IPS-11a (cell line): ENCODE measurements around the gene CABP5.
"Not testable (repeated sequence)": the region's sequence is repeated elsewhere in the genome, so short reads cannot be mapped to it uniquely, and the experiment has no call there.

Experiments used
- H3K4me3 ChIP-seq: one replicate; pipeline ENCODE4 v1.5.1; 2013; ENCODE audit warnings: low read depth, low read length, control low read depth

The CABP5 gene

DNA sequence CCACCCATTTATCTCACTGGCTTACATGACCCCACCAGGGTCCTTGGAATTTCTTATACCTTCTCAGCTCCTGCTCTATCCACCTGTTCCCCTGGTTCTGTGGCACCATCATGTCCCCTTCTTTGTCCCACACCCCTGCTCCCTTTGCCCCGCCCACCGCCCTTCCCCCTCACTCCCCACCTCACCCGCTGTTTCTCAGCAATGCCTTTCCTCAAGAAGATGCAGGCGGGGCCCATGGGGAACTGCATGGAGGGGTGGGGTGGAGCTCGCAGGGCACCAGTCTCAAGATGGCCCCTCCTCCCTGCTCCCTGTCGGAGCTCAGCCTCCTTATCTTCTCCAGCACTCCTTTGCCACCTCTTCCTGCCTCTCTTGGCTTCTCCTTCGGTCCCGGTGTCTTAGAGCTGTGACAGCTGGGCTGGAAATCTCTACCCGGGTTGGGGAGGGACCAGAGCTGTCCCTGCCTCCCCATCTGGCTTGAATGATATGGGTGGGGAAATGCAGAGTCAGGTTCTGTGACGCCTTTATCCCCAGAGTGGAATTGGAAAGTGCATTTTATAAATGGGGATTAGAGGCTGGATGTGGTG lies at the start of gene CABP5:
TSS of gene CABP5 (minus strand) at position 405 of the 584 bp plus-strand sequence. CDS start at position 248, 157 bp downstream.
- no peak within 1 kb of the TSS for H3K4me3 ChIP-seq

DNA sequence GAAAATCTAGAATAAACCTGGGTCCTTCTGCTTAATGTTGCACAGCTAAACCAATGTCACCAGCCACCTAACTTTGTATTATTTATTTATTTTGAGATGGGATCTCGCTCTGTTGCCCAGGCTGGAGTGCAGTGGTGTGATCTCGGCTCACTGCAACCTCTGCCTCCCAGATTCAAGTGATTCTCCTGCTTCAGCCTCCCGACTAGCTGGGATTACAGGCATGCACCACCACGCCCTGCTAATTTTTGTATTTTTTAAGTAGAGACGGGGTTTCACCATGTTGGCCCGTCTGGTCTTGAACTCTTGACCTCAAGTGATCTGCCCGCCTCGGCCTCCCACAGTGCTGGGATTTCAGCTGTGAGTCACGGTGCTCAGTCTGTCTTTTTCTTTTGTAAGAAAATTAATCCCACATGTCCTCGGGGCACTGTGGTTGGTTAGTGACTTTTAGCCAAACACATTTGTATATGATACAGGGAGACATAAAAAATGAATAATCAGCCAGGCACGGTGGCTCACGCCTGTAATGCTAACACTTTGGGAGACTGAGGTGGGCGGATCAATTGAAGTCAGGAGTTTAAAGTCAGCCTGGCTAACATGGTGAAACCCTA lies 47.3 kb upstream of the CABP5 start:
- H3K4me3 ChIP-seq, result not testable (repeated sequence)

DNA sequence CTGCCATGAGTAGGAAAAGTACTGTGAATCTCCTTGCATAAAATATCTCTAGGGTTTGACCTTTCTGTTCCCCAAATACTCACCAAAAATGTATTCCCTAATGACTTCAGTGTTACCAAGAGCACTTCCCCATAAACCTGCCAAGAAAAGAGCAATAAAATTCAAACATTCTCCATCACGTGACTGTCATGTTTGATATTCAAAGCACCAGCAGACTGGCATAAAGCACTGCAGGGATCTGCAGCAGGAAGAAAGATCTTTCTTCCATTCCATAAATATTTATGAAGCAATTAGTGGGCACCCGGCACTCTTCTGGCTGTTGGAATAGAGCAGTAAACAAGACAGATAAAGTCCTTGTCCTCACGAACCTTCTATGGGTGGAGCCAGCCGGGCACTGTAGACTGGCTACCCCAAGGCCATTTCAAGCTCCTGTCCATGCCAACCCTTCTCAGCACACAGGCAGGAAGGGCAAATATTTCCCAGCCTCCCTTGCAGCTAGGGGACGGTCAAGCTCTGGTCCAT lies 46.5 kb upstream of the CABP5 start:
- no peak overlapping the region for H3K4me3 ChIP-seq

DNA sequence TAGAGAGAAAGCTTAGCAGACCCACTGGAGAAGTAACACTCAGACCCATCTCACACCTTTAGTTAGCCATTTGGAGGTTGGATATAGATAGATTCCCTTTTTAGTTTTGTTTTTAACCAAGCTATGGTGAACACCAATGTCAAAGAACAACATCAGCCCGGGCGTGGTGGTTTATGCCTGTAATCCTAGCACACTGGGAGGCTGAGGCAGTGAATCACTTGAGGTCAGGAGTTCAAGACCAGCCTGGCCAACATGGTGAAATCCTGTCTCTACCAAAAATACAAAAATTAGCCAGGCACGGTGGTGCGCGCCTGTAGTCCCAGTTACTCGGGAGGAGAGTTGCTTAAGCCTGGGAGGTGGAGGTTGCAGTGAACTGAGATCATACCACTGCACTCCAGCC lies 45.1 kb upstream of the CABP5 start:
- not testable (repeated sequence) for H3K4me3 ChIP-seq

DNA sequence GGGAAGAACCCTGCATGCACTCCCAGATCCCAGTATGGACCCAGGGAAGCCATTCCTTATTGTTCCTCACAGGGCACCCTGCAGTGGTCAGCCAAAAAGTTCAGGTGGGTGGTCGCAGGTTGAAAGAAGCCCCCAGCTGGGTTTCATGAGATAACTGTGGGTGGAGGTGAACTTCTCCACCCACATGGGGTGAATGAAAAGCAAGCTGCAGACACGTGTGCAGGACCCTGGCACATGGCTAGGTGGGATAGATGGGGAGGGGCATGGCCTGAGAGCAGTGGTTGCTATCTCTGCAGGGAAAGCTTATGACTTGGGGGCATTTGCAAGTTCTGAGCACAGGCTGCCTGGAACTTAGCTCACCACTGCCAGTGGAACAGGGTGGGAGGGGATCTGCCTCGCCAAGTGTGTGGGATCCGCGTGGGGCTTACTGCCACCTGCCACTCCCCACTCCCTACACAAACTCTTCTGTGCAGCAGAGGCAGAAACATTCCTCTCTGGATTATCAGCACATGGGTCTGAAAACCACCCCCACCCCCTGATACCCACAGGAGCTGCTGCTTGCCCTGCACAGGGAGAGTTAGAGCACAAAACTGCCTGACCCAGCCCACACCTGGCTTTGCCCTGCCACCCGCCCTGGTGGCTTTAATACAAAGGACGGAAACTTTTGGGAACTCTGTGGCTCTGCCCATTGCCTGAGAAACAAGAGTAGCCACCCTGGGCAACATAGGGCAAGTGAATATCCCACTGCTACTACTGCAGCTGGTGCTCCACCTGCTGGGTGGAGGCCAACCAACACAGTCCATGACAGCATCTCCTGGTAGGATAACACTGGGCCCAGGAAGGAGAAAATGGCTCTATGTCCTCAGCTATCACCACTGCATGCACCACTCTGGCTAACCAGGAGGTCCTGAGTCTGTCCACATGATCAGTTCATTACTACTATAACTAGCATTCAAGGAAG lies 42.3 kb upstream of the CABP5 start:
- no peak overlapping the region for H3K4me3 ChIP-seq

DNA sequence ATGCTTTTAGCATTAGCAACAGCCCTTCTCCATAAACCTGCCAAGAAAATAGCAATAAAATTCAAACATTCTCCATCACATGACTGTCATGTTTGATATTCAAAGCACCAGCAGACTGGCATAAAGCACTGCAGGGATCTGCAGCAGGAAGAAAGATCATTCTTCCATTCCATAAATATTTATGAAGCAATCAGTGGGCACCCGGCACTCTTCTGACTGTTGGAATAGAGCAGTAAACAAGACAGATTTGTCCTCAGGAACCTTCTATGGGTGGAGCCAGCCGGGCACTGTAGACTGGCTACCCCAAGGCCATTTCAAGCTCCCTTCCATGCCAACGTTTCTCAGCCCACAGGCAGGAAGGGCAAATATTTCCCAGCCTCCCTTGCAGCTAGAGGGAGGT lies 41.2 kb upstream of the CABP5 start:
- H3K4me3 ChIP-seq, result no peak overlapping the region

DNA sequence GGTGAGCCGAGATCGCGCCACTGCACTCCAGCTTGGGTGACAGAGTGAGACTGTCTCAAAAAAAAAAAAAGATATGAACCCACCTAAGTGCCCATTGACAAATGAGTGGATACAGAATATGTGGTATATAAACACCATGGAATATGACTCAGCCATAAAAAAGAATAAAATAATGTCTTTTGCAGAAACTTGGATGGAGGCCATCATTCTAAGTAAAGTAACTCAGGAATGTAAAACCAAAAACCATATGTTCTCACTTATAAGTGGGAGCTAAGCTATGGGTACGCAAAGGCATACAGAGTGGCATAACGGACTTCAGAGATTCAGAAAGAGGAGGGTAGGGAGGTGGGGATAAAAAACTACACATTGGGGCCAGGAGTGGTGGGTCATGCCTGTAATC lies 37.2 kb upstream of the CABP5 start:
- no peak overlapping the region for H3K4me3 ChIP-seq

DNA sequence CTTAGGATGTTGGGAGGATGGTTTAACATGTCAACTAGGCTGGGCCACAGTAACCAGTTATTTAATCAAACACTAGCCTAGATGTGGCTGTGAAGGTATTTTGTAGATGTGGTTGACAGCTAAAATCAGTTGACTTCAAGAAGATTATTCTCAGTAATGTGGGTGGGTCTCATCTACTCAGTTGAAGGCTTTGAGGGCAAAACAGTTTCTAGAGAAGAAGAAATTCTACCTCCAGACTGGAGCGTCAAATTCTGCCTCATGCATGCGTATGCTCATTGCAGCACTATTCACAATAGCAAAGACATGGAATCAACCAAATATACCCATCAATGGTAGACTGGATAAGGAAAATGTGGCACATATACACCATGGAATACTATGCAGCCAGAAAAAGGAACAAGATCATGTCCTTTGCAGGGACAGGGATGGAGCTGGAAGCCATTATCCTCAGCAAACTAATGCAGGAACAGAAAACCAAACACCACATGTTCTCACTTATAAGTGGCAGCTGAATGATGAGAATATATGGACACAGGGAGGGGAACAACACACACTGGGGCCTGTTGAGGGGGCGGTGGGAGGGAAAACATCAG lies 26.4 kb upstream of the CABP5 start:
- H3K4me3 ChIP-seq, result not testable (repeated sequence)

DNA sequence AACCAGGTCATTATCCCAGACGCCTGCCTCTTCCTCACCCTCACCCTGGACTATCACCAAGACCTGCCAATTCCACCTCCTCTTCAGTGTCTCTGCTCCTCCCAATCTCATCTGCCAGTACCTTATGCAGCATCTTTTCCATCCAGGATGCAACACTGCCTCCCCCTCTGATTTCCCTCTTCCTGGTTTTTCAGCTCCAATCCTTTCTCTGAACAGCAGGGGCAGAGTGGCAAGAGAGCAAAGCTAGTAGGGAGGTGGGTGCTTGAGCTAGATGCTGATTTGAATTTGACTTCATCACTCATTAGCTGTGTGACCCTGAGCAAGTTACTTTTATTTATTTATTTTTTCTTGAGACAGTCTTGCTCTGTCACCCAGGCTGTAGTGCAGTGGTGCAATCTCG lies 25.6 kb upstream of the CABP5 start:
- H3K4me3 ChIP-seq, result no peak overlapping the region

DNA sequence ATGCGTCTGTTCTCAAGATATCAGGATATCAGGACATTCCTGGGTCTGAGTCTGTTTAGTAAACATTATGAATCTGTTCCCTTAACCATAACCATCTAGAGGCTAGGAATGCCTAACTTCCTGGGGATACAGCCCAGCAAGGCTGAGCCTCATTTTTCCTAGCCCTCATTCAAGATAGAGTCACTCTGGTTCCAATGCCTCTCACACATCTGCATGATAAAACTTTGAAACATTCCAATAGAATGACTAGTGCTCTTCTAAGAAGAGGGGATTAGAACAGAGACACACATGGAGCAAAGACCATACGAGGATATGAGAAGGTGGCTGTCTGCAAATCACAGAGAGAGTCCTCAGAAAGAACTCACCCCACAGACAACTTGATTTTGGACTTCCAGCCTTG lies 20.6 kb upstream of the CABP5 start:
- no peak overlapping the region for H3K4me3 ChIP-seq

DNA sequence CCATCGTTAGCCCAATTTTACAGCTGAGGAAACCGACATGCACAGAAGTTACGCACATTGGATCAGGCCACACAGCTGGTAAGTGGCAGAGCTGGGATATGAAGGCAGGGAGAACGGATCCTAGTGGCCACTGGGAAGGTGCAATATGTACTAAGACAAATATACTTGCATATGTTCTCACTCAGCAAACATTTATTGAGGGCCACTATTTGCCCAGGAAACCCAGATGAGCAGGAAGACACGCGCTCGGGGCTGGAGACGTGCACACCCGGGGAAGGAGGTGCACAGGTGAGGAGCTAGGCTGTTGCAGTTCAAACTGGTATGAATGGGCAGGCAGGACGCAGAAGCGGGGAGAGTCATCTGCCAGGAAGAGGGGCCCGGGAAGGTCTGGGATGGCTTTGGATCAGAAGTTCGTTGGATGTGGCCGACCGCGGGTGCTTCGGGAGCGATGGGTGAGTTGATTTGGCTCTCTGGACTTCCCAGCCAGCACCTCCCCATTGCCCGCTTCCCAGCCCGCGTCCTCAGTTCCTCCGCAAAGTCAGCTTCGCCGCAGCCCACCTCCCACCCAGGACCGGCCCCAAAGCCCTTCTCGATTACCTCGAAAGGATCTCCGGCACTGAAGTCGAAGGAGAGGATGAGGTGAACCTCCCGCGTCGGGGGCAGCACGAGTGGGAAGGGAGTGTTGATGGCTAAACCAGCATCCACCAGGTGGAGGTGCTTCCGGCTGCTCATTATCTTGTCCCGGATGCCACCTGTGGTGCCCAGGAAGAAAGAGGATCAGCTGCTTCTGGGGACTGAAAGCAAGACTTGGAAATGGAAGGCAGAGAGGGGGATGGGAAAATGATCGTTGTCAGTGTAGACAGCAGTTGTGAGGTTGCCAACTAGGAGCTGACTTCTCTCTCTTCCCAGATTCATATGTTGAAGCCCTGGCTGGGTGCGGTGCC lies 17.8 kb upstream of the CABP5 start:
- H3K4me3 ChIP-seq, result no peak overlapping the region

DNA sequence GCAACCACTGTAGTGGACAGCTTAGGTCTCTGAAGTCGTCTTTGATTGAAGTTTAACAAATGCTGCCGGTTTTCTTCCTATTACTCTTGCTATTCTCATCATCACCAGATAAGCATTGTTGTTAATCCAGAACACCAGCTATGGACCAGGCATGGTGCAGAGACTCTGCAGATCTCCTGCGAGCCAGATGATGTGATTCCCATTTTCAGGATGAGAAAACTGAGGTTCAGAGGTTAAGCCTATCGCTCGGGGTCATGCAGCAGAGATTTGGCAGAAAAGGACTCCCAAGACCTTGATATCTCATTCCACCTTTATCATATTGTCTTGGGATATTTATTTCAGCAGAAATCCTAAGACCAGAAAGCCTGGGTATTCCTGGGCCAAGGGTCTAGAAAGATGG lies 16.5 kb upstream of the CABP5 start:
- no peak overlapping the region for H3K4me3 ChIP-seq

DNA sequence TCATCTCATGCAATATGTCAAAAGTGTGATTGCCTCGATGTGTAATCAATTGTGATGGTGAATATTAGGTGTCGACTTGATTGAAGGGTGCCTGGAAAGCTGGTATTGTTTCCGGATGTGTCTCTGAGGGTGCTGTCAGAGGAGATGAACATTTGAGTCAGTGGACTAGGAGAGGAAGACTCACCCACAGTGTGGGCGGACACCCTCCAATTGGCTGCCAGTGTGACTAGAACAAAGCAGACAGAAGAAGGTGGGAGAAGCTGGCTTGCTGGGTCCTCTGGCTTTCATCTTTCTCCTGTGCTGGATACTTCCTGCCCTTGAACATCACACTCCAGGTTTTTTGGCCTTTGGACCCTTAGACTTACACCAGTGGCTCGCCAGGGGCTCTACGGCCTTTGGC lies 15.5 kb upstream of the CABP5 start:
- no peak overlapping the region for H3K4me3 ChIP-seq

DNA sequence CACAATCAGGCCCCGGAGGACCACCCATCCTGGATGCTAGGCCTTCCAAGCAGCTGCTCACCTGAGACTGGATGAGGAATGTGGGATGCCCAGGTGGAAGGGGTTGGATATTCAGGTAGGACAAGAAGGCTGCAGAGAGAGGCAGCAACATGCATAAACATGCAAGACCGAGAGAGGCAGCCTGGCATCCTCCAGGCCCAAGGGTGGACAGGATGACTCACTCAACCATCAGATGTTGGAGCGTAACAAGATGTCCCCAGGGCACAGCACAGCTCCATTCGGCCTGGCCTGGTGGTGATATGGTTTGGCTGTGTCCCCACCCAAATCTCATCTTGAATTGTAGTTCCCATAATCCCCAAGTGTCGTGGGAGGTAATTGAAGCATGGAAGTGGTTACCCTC lies 10.0 kb upstream of the CABP5 start:
- no peak overlapping the region for H3K4me3 ChIP-seq

DNA sequence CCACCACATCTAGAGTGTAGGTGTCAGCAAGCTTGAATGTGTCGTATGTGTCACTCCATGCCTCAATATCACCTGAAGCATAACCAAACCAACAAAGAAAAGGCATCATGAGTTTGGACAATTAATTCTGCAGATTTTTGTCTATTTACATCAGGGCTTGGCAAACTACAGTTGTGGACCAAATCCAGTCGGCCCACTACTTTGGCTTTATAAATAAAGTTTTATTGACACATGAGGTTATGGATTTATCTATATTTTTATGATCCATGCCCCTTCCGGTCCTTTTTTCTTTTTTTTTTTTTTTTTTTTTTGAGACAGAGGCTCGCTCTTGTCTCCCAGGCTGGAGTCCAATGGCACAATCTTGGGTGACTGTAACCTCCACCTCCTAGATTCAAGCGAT lies 9.2 kb upstream of the CABP5 start:
- H3K4me3 ChIP-seq, result no peak overlapping the region

DNA sequence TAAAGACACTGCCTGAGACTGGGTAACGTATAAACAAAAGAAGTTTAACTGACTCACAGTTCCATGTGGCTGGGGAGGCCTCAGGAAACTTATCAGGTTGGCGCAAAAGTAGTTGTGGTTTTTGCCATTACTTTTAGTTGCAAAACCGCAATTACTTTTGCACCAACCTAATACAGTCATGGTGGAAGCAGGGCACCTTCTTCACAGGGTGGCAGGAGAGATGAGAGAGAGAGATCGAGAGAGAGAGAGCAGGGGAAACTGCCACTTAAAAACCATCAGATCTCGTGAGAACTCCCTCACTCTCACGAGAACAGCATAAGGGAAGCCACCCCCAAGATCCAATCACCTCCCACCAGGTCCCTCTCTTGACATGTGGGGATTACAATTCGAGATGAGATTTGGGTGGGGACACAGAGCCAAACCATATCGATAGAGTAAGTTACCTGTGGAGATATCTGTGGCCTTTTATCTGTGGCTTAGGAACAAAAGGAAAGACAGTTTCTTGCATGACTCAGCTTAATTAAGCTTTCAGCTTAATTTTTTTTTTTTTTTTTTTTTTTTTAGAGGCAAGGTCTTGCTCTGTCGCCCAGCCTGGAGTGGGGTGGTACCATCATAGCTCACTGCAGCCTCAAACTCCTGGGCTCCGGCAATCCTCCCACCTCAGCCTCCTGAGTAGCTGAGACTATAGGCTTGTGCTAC lies 7.6 kb upstream of the CABP5 start:
- H3K4me3 ChIP-seq, result no peak overlapping the region

DNA sequence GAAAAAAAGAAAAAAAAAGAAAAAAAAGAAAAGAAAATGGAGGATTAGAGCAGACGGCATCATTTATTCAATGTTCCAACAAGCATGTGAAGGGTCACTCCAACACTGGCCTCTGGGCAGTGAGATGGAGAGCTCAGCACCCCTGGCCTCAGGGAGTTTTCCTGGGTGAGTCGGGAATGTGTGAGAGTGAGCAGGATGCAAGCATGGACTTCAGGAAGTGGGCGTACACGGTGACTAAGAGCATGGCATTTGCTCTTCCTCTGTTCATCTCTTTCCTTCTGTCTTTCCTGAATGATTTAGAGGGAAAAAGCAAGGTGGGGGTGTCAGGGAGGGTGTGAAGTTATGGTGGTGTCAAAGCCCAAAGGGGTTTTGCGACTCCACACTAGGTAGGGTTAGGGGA lies 682 bp upstream of the CABP5 start:
- H3K4me3 ChIP-seq, result no peak overlapping the region

DNA sequence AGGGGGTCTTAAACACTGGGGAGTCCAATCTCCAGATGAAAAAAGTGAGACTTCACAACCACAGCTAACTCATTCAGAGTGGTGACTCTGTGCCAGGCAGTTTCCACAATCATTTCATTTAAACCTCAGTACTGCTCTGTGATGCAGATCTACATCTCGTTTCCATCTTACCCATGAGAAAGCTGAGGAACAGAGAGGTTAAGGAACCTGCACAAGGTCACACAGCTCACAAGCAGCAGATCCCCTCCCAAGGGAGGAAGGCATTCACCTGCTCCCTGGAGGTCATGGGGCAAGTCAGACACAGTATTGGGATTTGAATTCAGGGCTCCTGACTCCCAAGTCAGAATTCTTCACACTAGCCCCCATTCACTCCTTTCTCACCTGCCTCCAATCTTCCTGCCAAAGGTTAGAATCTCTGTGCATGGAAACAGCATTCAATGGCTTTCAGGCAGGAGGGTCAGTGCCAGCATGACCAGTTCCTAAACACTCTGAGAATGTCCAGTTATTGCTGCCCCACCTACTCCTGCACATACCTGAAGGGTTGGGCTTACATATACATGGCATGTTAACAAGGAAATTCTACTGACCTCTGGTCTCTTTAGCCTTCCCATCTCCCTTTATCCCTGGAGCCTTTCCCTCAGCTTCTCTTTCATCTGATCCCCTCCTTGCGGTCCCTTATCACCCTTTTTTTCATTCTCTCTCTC lies 1.9 kb downstream of the CABP5 start:
- no peak overlapping the region for H3K4me3 ChIP-seq

DNA sequence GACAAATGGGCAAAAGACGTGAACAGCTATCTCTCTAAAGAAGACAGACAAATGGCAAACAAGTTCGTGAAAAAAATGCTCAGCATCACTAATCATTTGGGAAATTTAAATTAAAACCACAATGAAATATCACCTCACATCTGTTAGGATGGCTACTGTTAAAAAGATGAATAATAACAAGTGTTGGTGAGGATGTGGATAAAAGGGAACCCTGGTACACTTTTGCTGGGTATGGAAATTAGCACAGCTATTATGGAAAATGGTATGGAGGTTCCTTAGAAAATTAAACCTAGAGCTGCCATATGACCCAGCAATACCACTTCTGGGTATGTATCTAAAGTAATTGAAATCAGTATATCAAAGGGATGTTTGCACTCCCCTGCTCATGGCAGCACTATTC lies 7.1 kb downstream of the CABP5 start:
- H3K4me3 ChIP-seq, result no peak overlapping the region
